ENCODE results near the gene HPS5. TPM values are rescaled to one million over a fixed set of nuclear protein-coding genes. Genes with fewer than 3 reads are reported as not detected.

The HPS5 gene
- total and polyA plus RNA-seq, 2 of the 13 experiments (the other 11 are each of a cell fraction or from before 2014, with no cell fraction given) = 6.6 to 25.5 TPM

DNA sequence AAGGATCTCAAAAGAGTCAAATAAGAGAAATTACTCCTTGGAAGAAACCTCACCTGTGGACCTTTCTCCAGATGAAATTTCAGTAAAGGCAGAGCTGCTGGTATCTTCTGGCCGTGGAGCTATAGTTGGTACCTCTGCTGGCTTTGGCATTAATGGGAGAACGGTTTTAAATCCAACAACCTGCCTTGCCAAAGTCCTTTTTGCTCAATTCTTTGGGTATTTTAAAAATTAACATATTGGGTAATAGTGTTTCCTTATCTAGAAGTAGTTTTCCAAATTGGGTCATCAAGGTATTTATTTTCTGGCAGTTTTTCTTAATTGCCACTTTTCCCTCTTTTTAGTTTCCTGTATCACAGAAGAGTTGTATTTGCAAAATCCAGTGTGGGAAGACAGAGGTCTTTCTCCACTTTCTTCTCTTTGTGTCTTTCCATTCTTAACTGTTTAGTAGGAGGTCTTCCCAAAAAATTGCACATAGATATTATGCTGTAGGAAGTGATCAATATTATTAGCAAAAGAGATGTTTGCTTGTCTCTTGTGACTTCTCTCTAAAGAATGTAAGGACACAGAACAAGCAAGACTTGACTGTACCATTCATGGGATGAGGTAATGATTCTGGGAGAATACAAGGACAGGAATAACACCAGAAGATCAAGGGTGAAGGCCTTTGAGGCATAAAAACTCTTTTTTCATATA is 85.1 kb downstream of the HPS5 start, which contains the start of gene SAA4 (continued):
- TF ChIP-seq FOXC1 (CRISPR knock-in tag; IDR thresholded peaks at IDR 0.05; ENCODE audit: borderline replicate concordance) (no peak), BHLHE40 (IDR thresholded peaks at IDR 0.05; ENCODE audit: low read length) (no peak), MLLT10 (CRISPR knock-in tag; IDR thresholded peaks at IDR 0.05) (no peak), ZC3H4 (CRISPR knock-in tag; IDR thresholded peaks at IDR 0.05; ENCODE audit: borderline replicate concordance) (no peak), HNRNPK (IDR thresholded peaks at IDR 0.05; ENCODE audit: low read depth, low read length, poor library complexity, severe bottlenecking) (no peak), RFXAP (CRISPR knock-in tag; IDR thresholded peaks at IDR 0.05; ENCODE audit: borderline replicate concordance) (no peak), MTA1 (CRISPR knock-in tag; IDR thresholded peaks at IDR 0.05; ENCODE audit: borderline replicate concordance) (no peak), GPBP1L1 (CRISPR knock-in tag; IDR thresholded peaks at IDR 0.05) (no peak), ZFP91 (CRISPR knock-in tag; IDR thresholded peaks at IDR 0.05; ENCODE audit: borderline replicate concordance) (no peak), ZNF30 (CRISPR knock-in tag; IDR thresholded peaks at IDR 0.05) (no peak), ZNF333 (CRISPR knock-in tag; IDR thresholded peaks at IDR 0.05; ENCODE audit: borderline replicate concordance) (no peak), KDM5A (IDR thresholded peaks at IDR 0.05; ENCODE audit: borderline replicate concordance, low read length) (no peak), PHF21A (CRISPR knock-in tag; IDR thresholded peaks at IDR 0.05) (no peak), TGIF2 (CRISPR knock-in tag; IDR thresholded peaks at IDR 0.05) (no peak), ZBTB7A (CRISPR knock-in tag; IDR thresholded peaks at IDR 0.05) (no peak), DDIT3 (CRISPR knock-in tag; IDR thresholded peaks at IDR 0.05) (no peak), CHD2 (IDR thresholded peaks at IDR 0.05; ENCODE audit: low read depth, low read length) (no peak), BORCS8-MEF2B (CRISPR knock-in tag; IDR thresholded peaks at IDR 0.05) (no peak), ZNF367 (CRISPR knock-in tag; IDR thresholded peaks at IDR 0.05; ENCODE audit: borderline replicate concordance) (no peak)
- TF ChIP-seq, protein P1, sequence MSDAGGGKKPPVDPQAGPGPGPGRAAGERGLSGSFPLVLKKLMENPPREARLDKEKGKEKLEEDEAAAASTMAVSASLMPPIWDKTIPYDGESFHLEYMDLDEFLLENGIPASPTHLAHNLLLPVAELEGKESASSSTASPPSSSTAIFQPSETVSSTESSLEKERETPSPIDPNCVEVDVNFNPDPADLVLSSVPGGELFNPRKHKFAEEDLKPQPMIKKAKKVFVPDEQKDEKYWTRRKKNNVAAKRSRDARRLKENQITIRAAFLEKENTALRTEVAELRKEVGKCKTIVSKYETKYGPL (CRISPR knock-in tag; IDR thresholded peaks at IDR 0.05) = no peak
- TF ChIP-seq, protein P2, sequence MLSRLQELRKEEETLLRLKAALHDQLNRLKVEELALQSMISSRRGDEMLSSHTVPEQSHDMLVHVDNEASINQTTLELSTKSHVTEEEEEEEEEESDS (CRISPR knock-in tag; IDR thresholded peaks at IDR 0.05; ENCODE audit: borderline replicate concordance) = no peak
- TF ChIP-seq, protein P3, sequence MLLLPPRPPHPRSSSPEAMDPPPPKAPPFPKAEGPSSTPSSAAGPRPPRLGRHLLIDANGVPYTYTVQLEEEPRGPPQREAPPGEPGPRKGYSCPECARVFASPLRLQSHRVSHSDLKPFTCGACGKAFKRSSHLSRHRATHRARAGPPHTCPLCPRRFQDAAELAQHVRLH (CRISPR knock-in tag; IDR thresholded peaks at IDR 0.05; ENCODE audit: borderline replicate concordance, low read depth) = no peak; the same call in 1 of the 2 replicates
